Nephron (organoid): ENCODE measurements around the gene ASXL1.

Experiments
- H3K27ac Mint-ChIP-seq, 3 experiments: 2 replicates each; pipeline ENCODE4 v1.8.0; 2020; ENCODE audit warnings: mixed read lengths in 3 of 3, mild to moderate bottlenecking in 2 of 3, moderate library complexity in 1 of 3
- H3K27me3 Mint-ChIP-seq: 2 replicates; pipeline ENCODE4 v1.8.0; 2021; ENCODE audit warnings: low read depth, mild to moderate bottlenecking, moderate library complexity, mixed read lengths
- H3K36me3 Mint-ChIP-seq: 2 replicates; pipeline ENCODE4 v1.8.0; 2020; ENCODE audit warnings: low read depth, mixed read lengths
- H3K4me1 Mint-ChIP-seq: 2 replicates; pipeline ENCODE4 v1.8.0; 2020; ENCODE audit warnings: mixed read lengths
- H3K4me3 Mint-ChIP-seq, 3 experiments: 2 replicates each; pipeline ENCODE4 v1.8.0; 2020; ENCODE audit warnings: mild to moderate bottlenecking in 3 of 3, mixed read lengths in 3 of 3, moderate library complexity in 2 of 3
- H3K9me3 Mint-ChIP-seq: 2 replicates; pipeline ENCODE4 v1.8.0; 2020; ENCODE audit warnings: mixed read lengths
- TF ChIP-seq, protein P1 (sequence below), 3 experiments: fragments of 200-600 bp; sonication (generic); IDR thresholded peaks; one replicate each; pipeline ENCODE4 v1.5.0; 2021; ENCODE audit warnings: antibody characterized with exemption in 3 of 3; ENCODE audit not compliant: unreplicated experiment in 3 of 3

Gene ASXL1

GRCh38 chr20:32458837-32459220 is 100.7 kb downstream of the ASXL1 start:
- peaks cover 5% of the 10 kb centered on the region for H3K36me3 Mint-ChIP-seq
- no peaks in the 10 kb centered on the region for H3K9me3 Mint-ChIP-seq
- H3K4me3 Mint-ChIP-seq: peak overlapping the region; percentile 63 to 74 (median 67)
- H3K27ac Mint-ChIP-seq: peak overlapping the region; percentile 74 to 95 (median 91)
- peaks cover 15% of the 10 kb centered on the region for H3K4me1 Mint-ChIP-seq
- TF ChIP-seq, protein P1, sequence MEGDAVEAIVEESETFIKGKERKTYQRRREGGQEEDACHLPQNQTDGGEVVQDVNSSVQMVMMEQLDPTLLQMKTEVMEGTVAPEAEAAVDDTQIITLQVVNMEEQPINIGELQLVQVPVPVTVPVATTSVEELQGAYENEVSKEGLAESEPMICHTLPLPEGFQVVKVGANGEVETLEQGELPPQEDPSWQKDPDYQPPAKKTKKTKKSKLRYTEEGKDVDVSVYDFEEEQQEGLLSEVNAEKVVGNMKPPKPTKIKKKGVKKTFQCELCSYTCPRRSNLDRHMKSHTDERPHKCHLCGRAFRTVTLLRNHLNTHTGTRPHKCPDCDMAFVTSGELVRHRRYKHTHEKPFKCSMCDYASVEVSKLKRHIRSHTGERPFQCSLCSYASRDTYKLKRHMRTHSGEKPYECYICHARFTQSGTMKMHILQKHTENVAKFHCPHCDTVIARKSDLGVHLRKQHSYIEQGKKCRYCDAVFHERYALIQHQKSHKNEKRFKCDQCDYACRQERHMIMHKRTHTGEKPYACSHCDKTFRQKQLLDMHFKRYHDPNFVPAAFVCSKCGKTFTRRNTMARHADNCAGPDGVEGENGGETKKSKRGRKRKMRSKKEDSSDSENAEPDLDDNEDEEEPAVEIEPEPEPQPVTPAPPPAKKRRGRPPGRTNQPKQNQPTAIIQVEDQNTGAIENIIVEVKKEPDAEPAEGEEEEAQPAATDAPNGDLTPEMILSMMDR (IDR thresholded peaks at IDR 0.05; ENCODE audit: unreplicated experiment in 3 of 3): no peak
- H3K27me3 Mint-ChIP-seq: peaks cover 3% of the 10 kb centered on the region

- Mint-ChIP-seq H3K36me3 (no peaks in the 10 kb centered on the region), H3K4me1 (peaks cover 23% of the 10 kb centered on the region), H3K27me3 (peaks cover 3% of the 10 kb centered on the region), H3K27ac (peak overlapping the region; percentile 59 to 91 (median 85)), H3K4me3 (peak overlapping the region in 1 of 3 experiments; percentile 46), H3K9me3 (no peaks in the 10 kb centered on the region)
- TF ChIP-seq, protein P1 (IDR thresholded peaks at IDR 0.05; ENCODE audit: unreplicated experiment in 3 of 3): no peak
These were observed 102.1 kb downstream of the ASXL1 start for GRCh38 chr20:32460231-32460630.

GRCh38 chr20:32460683-32461320 is 102.7 kb downstream of the ASXL1 start:
- no peaks in the 10 kb centered on the region for H3K9me3 Mint-ChIP-seq
- peaks cover 3% of the 10 kb centered on the region for H3K27me3 Mint-ChIP-seq
- H3K27ac Mint-ChIP-seq: peak overlapping the region in 1 of 3 experiments; percentile 62
- TF ChIP-seq, protein P1 (IDR thresholded peaks at IDR 0.05; ENCODE audit: unreplicated experiment in 3 of 3): no peak
- no peak overlapping the region for H3K4me3 Mint-ChIP-seq
- H3K4me1 Mint-ChIP-seq: peaks cover 26% of the 10 kb centered on the region
- no peaks in the 10 kb centered on the region for H3K36me3 Mint-ChIP-seq

GRCh38 chr20:32461836-32462600 is 103.9 kb downstream of the ASXL1 start:
- H3K27me3 Mint-ChIP-seq: peaks cover 3% of the 10 kb centered on the region
- TF ChIP-seq, protein P1 (IDR thresholded peaks at IDR 0.05; ENCODE audit: unreplicated experiment in 3 of 3): no peak
- peaks cover 26% of the 10 kb centered on the region for H3K4me1 Mint-ChIP-seq
- peak overlapping the region in 1 of 3 experiments; percentile 62 for H3K27ac Mint-ChIP-seq
- H3K36me3 Mint-ChIP-seq: no peaks in the 10 kb centered on the region
- no peak overlapping the region for H3K4me3 Mint-ChIP-seq
- H3K9me3 Mint-ChIP-seq: no peaks in the 10 kb centered on the region

- no peaks in the 10 kb centered on the region for H3K36me3 Mint-ChIP-seq
These were observed 104.9 kb downstream of the ASXL1 start for GRCh38 chr20:32462900-32463641.

More at GRCh38 chr20:32462900-32463641, 104.9 kb downstream of the ASXL1 start:
- H3K27me3 Mint-ChIP-seq: peaks cover 1% of the 10 kb centered on the region
- H3K4me1 Mint-ChIP-seq: peaks cover 24% of the 10 kb centered on the region
- H3K9me3 Mint-ChIP-seq: no peaks in the 10 kb centered on the region
- H3K4me3 Mint-ChIP-seq: no peak overlapping the region
- H3K27ac Mint-ChIP-seq: peak overlapping the region in 2 of 3 experiments; percentile 53 to 72
- TF ChIP-seq, protein P1 (IDR thresholded peaks at IDR 0.05; ENCODE audit: unreplicated experiment in 3 of 3): no peak
